H1 (cell line): ENCODE measurements around the gene COX10. TPM values are rescaled to one million over a fixed set of nuclear protein-coding genes. Genes with fewer than 3 reads are reported as not detected.
"Not testable (repeated sequence)": the region's sequence is repeated elsewhere in the genome, so short reads cannot be mapped to it uniquely, and the experiment has no call there.

Experiments used
- CTCF ChIA-PET: fragments of 300-600 bp; sonication (Branson Sonifier 250); formaldehyde crosslinking; loops from one replicate; lab custom pipeline; 2021; ENCODE audit not compliant: partially characterized antibody; lab: Charles Lee
- POLR2A ChIA-PET: fragments of 300-600 bp; sonication (Branson Sonifier 250); formaldehyde crosslinking; loops from one replicate; lab custom pipeline; 2021; ENCODE audit warnings: inconsistent platforms; ENCODE audit not compliant: partially characterized antibody; lab: Charles Lee
- DNase-seq, 2 experiments: peaks; one replicate each; pipeline versions ENCODE4 v3.0.0 to v3.0.0-alpha.2; 2010 to 2022; ENCODE audit warnings: low spot score in 2 of 2, low read depth in 1 of 2, mixed read lengths in 1 of 2
- FAIRE-seq: peaks from 2 replicates; lab custom pipeline; 2011; peaks lifted over from hg19 to GRCh38; lab: Jason Lieb, UNC
- H2AFZ ChIP-seq: 2 replicates; pipeline ENCODE4 v1.8.1; 2012; ENCODE audit warnings: low read length, inconsistent platforms
- H2AK5ac ChIP-seq: 2 replicates; pipeline ENCODE4 v1.6.1; 2013; ENCODE audit warnings: low read depth, low read length
- H2BK120ac ChIP-seq: replicated peaks from 2 replicates; pipeline ENCODE3; 2013; ENCODE audit warnings: low read depth, low read length, inconsistent platforms
- H2BK12ac ChIP-seq: 2 replicates; pipeline ENCODE4 v1.6.1; 2013; ENCODE audit warnings: low read depth, low read length
- H2BK15ac ChIP-seq: 2 replicates; pipeline ENCODE4 v1.6.1; 2013; ENCODE audit warnings: low read length
- H2BK20ac ChIP-seq: 2 replicates; pipeline ENCODE4 v1.6.1; 2013; ENCODE audit warnings: low read length
- H2BK5ac ChIP-seq: 2 replicates; pipeline ENCODE4 v1.6.1; 2013; ENCODE audit warnings: low read depth, low read length
- H3K14ac ChIP-seq: 2 replicates; pipeline ENCODE4 v1.6.1; 2013; ENCODE audit warnings: inconsistent platforms; ENCODE audit not compliant: insufficient read length
- H3K18ac ChIP-seq: 2 replicates; pipeline ENCODE4 v1.6.1; 2013; ENCODE audit warnings: low read length; ENCODE audit errors: extremely low read depth
- H3K23ac ChIP-seq: 2 replicates; pipeline ENCODE4 v1.6.1; 2013; ENCODE audit warnings: inconsistent platforms; ENCODE audit not compliant: insufficient read length
- H3K23me2 ChIP-seq: 2 replicates; pipeline ENCODE4 v1.6.1; 2013; ENCODE audit warnings: low read depth, low read length
- H3K27ac ChIP-seq: 2 replicates; pipeline ENCODE4 v1.6.1; 2011; ENCODE audit warnings: low read depth, low read length, inconsistent platforms
- H3K27me3 ChIP-seq, 4 experiments: replicated peaks in 1 of 4; 1 replicate in 1 of 4; 2 replicates in 3 of 4; pipeline versions ENCODE4 v1.6.1 to v1.8.1; 2011 to 2013; ENCODE audit warnings: low read length in 3 of 4, mild to moderate bottlenecking in 3 of 4, inconsistent platforms in 2 of 4, mixed read lengths in 2 of 4, moderate library complexity in 1 of 4; ENCODE audit not compliant: control insufficient read depth in 3 of 4, insufficient read depth in 3 of 4; ENCODE audit errors: extremely low read depth in 1 of 4
- H3K36me3 ChIP-seq, 4 experiments: 2 replicates each; pipeline versions ENCODE4 v1.6.1 to v1.8.1; 2011 to 2013; ENCODE audit warnings: mild to moderate bottlenecking in 4 of 4, low read length in 3 of 4, moderate library complexity in 2 of 4, control low read depth in 1 of 4, inconsistent platforms in 1 of 4; ENCODE audit not compliant: insufficient read depth in 4 of 4, control insufficient read depth in 2 of 4
- H3K4ac ChIP-seq: replicated peaks from 2 replicates; pipeline ENCODE3; 2013; ENCODE audit warnings: low read length, low read depth, mixed read lengths, inconsistent platforms; ENCODE audit not compliant: insufficient read length
- H3K4me1 ChIP-seq, 4 experiments: replicated peaks in 1 of 4; 1 replicate in 1 of 4; 2 replicates in 3 of 4; pipeline versions ENCODE4 v1.6.1 to v1.8.1; 2011 to 2013; ENCODE audit warnings: low read length in 3 of 4, inconsistent platforms in 2 of 4, mixed read lengths in 1 of 4; ENCODE audit not compliant: insufficient read depth in 4 of 4, control insufficient read depth in 3 of 4
- H3K4me2 ChIP-seq, 2 experiments: 2 replicates each; pipeline versions ENCODE4 v1.6.1 to v1.8.1; 2011 to 2013; ENCODE audit warnings: low read depth in 2 of 2, low read length in 2 of 2, control low read depth in 1 of 2, inconsistent platforms in 1 of 2, mild to moderate bottlenecking in 1 of 2; ENCODE audit not compliant: insufficient read depth in 1 of 2
- H3K4me3 ChIP-seq, 4 experiments: fragments of 200-600, 300-600 bp in 1 of 4; sonication (generic), shearing (Covaris generic), sonication (Bioruptor Twin) in 1 of 4; 2 replicates each; pipeline versions ENCODE4 v1.5.1 to v1.8.1; 2011 to 2016; ENCODE audit warnings: low read length in 4 of 4, low read depth in 3 of 4, control low read depth in 2 of 4, inconsistent platforms in 2 of 4, mild to moderate bottlenecking in 2 of 4, mixed read lengths in 1 of 4, moderate library complexity in 1 of 4; ENCODE audit not compliant: insufficient read depth in 2 of 4; ENCODE audit errors: extremely low read depth in 1 of 4
- H3K56ac ChIP-seq: replicated peaks from 2 replicates; pipeline ENCODE3; 2013; ENCODE audit warnings: low read depth, mild to moderate bottlenecking, mixed read lengths, low read length, inconsistent platforms; ENCODE audit not compliant: insufficient read length
- H3K79me1 ChIP-seq: 2 replicates; pipeline ENCODE4 v1.6.1; 2013; ENCODE audit warnings: low read depth, low read length, control low read depth
- H3K79me2 ChIP-seq, 2 experiments: 2 replicates each; pipeline versions ENCODE4 v1.6.1 to v1.8.1; 2012 to 2013; ENCODE audit warnings: low read length in 2 of 2, mild to moderate bottlenecking in 2 of 2, inconsistent platforms in 1 of 2; ENCODE audit not compliant: insufficient read depth in 2 of 2, control insufficient read depth in 1 of 2
- H3K9ac ChIP-seq, 4 experiments: replicated peaks in 1 of 4; 1 replicate in 1 of 4; 2 replicates in 3 of 4; pipeline versions ENCODE4 v1.6.1 to v1.8.1; 2011 to 2013; ENCODE audit warnings: low read depth in 3 of 4, low read length in 3 of 4, control low read depth in 2 of 4, mild to moderate bottlenecking in 2 of 4, moderate library complexity in 2 of 4, inconsistent platforms in 1 of 4; ENCODE audit errors: extremely low read depth in 1 of 4
- H3K9me3 ChIP-seq, 2 experiments: 2 replicates each; pipeline versions ENCODE4 v1.6.1 to v1.8.1; 2012 to 2013; ENCODE audit warnings: mild to moderate bottlenecking in 2 of 2, moderate library complexity in 2 of 2, control low read depth in 1 of 2, inconsistent platforms in 1 of 2, low read depth in 1 of 2, low read length in 1 of 2, mixed read lengths in 1 of 2; ENCODE audit not compliant: insufficient read depth in 2 of 2
- H4K20me1 ChIP-seq, 2 experiments: replicated peaks in 1 of 2; 2 replicates each; pipeline versions ENCODE3 to v1.8.1; 2011 to 2013; ENCODE audit warnings: inconsistent platforms in 2 of 2, low read length in 2 of 2, mild to moderate bottlenecking in 1 of 2; ENCODE audit not compliant: insufficient read depth in 2 of 2, control insufficient read depth in 1 of 2
- H4K5ac ChIP-seq: 2 replicates; pipeline ENCODE4 v1.6.1; 2013; ENCODE audit warnings: low read length, low read depth, mixed read lengths, inconsistent platforms; ENCODE audit not compliant: insufficient read length
- H4K8ac ChIP-seq: 2 replicates; pipeline ENCODE4 v1.8.0; 2013; ENCODE audit warnings: mild to moderate bottlenecking, moderate library complexity, low read length, inconsistent platforms; ENCODE audit not compliant: insufficient read depth; ENCODE audit errors: extremely low read depth
- H4K91ac ChIP-seq: replicated peaks from 2 replicates; pipeline ENCODE3; 2013; ENCODE audit warnings: low read length, mixed read lengths, inconsistent platforms; ENCODE audit not compliant: insufficient read length
- WGBS, 2 experiments: shearing (Covaris generic) in 1 of 2; methylation state at CpG; one replicate each; pipeline versions ENCODE4 v1.1.6 to v1.1.7; 2013 to 2015; ENCODE audit warnings: low lambda C conversion rate in 2 of 2, mixed read lengths in 2 of 2, inconsistent platforms in 1 of 2, low coverage in 1 of 2, missing lambda C conversion rate in 1 of 2; ENCODE audit not compliant: insufficient replicate concordance in 2 of 2, insufficient coverage in 1 of 2, insufficient read length in 1 of 2; ENCODE audit errors: extremely low coverage in 1 of 2, missing lambda C conversion rate in 1 of 2; 5-methylcytosine and 5-hydroxymethylcytosine counted together
- polyA plus RNA-seq, 7 experiments: library from polyadenylated mRNA; depleted of rRNA in 3 of 7; stranded (reverse) in 5 of 7; unstranded in 2 of 7; fragments of >200 nt in 5 of 7; fragments of 200-250 nt in 2 of 7; gene quantifications; 1 replicate in 5 of 7; 2 replicates in 1 of 7; 4 replicates in 1 of 7; pipeline versions ENCODE4 v1.2.1 to v1.2.3, GENCODE V29; 2011 to 2013; ENCODE audit warnings: missing spikeins in 2 of 7, mixed read lengths in 2 of 7
- total RNA-seq: library from RNA; stranded (reverse); fragmentation: NEBNext Ultra II Directional; extraction: Animal tissue kit (Norgen Biotek cat#: 25700); gene quantifications from 2 replicates; pipeline ENCODE4 v1.2.1, GENCODE V29; 2021

The COX10 gene
- total and polyA plus RNA-seq, 2 of the 8 experiments (the other 6 are each of a cell fraction or from before 2014, with no cell fraction given), result 18.0 to 23.0 TPM

DNA sequence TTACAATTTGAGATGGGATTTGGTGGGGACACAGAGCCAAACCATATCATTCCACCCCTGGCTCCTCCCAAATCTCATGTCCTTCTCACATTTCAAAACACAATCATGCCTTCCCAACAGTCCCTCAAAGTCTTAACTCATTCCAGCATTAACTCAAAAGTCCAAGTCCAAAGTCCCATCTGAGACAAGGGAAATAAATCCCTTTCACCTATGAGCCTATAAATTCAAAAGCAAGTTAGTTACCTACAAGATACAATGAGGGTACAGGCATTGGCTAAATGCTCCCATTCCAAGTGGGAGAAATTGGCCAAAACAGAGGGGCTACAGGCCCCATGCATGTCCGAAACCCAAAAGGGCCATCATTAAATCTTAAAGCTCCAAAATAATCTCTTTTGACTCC lies 98.5 kb downstream of the COX10 start:
- 92% methylated on average over 1 of the region's 1 CpG; no CpG with 5 or more reads in 1 of the 2 experiments for WGBS, 2 experiments
- H3K14ac ChIP-seq, H2AFZ ChIP-seq, H3K79me2 ChIP-seq, FAIRE-seq, H3K27me3 ChIP-seq, H3K23ac ChIP-seq, H3K23me2 ChIP-seq, H3K36me3 ChIP-seq, H2BK12ac ChIP-seq, H3K79me1 ChIP-seq, H2AK5ac ChIP-seq, H2BK20ac ChIP-seq, H4K20me1 ChIP-seq, H2BK15ac ChIP-seq, H3K4me3 ChIP-seq, H4K8ac ChIP-seq, H4K91ac ChIP-seq, H3K9ac ChIP-seq, H3K4ac ChIP-seq, H3K4me2 ChIP-seq, H3K27ac ChIP-seq, DNase-seq, POLR2A ChIA-PET, H2BK120ac ChIP-seq, H3K56ac ChIP-seq, H3K18ac ChIP-seq, H4K5ac ChIP-seq, H2BK5ac ChIP-seq, H3K4me1 ChIP-seq: not testable (repeated sequence)
- CTCF ChIA-PET, result interaction anchor here (1.1 kb wide), 1 partner anchor 1003 kb away, joined by 3 read pairs; no protein-coding TSS in a partner anchor
- H3K9me3 ChIP-seq, result peaks cover 18 to 19% of the 10 kb centered on the region in 2 experiments
